ENCODE results near the gene TMEM134. TPM values are rescaled to one million over a fixed set of nuclear protein-coding genes. Genes with fewer than 3 reads are reported as not detected.
A peak's percentile ranks its signal among the peaks of the same experiment; 100 is the strongest.
"Not testable (repeated sequence)": the region's sequence is repeated elsewhere in the genome, so short reads cannot be mapped to it uniquely, and the experiment has no call there.

TMEM134 gene
- polyA plus RNA-seq, 4 donors: 70.3 to 119 (median 71.2) TPM

DNA sequence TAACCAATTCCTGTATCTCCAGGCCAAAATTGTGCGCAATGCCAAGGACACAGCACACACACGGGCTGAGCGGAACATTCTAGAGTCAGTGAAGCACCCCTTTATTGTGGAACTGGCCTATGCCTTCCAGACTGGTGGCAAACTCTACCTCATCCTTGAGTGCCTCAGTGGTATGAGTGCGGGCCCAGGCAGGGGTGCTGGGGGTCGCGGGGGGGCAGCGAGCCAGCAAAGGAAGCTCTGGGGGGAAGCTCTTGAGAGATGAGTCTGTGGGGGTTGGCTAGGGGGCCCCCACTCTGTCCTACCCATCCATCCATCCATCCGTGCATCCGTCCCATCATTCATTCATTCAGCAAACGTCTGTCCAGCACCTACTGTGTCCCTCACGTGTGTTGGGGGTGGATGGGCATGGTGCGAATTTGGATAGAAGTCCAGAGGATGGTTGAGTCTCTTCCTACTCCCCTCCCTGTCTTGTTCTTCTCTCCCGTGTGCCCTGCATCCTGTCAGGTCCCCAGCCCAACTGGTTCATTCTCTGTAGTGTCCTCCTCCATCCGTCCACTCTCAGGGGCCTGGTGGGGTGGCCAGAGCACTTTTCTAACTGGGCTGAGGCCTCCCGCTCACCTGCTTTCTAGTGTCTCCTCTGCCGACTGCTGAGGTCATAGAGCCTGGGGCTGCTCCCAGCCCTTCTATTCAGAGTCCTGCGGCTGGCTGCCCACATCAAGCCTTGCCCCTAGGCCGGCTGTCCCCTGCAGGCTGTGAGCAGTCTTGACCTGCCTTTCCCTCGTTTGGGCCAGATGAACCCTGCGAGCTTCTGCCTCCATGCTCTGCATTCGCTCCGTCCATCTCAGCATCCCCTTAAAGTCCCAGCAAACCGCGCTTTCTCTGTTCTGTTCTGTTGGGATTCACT, 37.5 kb downstream of the TMEM134 start:
- H3K4me1 ChIP-seq (ENCODE audit: control insufficient read depth in 3 of 3, insufficient read depth in 2 of 3, low read depth in 1 of 3, low read length in 2 of 3): peaks cover 4 to 16% (median 4%) of the 10 kb centered on the region in 3 donors
- WGBS, 3 donors: 92 to 95% (median 92%) methylated on average over 24 of the region's 24 CpGs
- no peak for DNase-seq

DNA sequence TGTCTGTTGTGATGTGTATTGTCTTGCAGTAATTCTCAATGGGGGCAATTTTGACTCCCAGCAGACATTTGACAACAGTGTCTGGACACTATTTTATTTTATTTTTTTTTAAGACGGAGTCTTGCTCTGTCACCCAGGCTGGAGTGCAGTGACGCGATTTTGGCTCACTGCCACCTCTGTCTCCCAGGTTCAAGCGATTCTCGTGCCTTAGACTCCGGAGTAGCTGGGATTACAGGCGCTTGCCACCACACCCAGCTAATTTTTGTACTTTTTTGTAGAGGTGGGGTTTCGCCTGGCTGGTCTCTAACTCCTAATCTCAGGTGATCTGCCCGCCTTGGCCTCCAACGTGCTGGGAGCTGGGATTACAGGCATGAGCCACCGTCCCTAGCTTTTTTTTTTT, 39.3 kb downstream of the TMEM134 start:
- Histone ChIP-seq H3K36me3 (ENCODE audit: control insufficient read depth in 3 of 3, insufficient read depth in 2 of 3, low read depth in 1 of 3, low read length in 3 of 3) (peaks cover 3 to 58% (median 13%) of the 10 kb centered on the region in 3 donors), H3K27ac (ENCODE audit: low read depth in 1 of 3, low read length in 2 of 3) (no peak overlapping the region), H3K4me3 (ENCODE audit: low read depth in 1 of 3, low read length in 3 of 3) (peak overlapping the region in 2 of 3 donors; percentile 54 to 57), H3K27me3 (ENCODE audit: control insufficient read depth in 3 of 3, insufficient read depth in 3 of 3, low read length in 3 of 3) (no peaks in the 10 kb centered on the region), H3K9me3 (ENCODE audit: control insufficient read depth in 2 of 2, insufficient read depth in 1 of 2, low read depth in 1 of 2, low read length in 1 of 2) (no peaks in the 10 kb centered on the region), H3K4me1 (ENCODE audit: control insufficient read depth in 3 of 3, insufficient read depth in 2 of 3, low read depth in 1 of 3, low read length in 2 of 3) (peaks cover 4 to 16% (median 4%) of the 10 kb centered on the region in 3 donors)
- FAIRE-seq: no peak
- 61 to 83% (median 72%) methylated on average over 11 of the region's 11 CpGs for WGBS, 3 donors
- no peak for DNase-seq

More for the DNA sequence above, 37.5 kb downstream of the TMEM134 start:
- peaks cover 8 to 76% (median 13%) of the 10 kb centered on the region in 3 donors for H3K36me3 ChIP-seq (ENCODE audit: control insufficient read depth in 3 of 3, insufficient read depth in 2 of 3, low read depth in 1 of 3, low read length in 3 of 3)
- no peaks in the 10 kb centered on the region for H3K27me3 ChIP-seq (ENCODE audit: control insufficient read depth in 3 of 3, insufficient read depth in 3 of 3, low read length in 3 of 3)
- H3K9me3 ChIP-seq (ENCODE audit: control insufficient read depth in 2 of 2, insufficient read depth in 1 of 2, low read depth in 1 of 2, low read length in 1 of 2): no peaks in the 10 kb centered on the region
- no peak overlapping the region for H3K4me3 ChIP-seq (ENCODE audit: low read depth in 1 of 3, low read length in 3 of 3)
- H3K27ac ChIP-seq (ENCODE audit: low read depth in 1 of 3, low read length in 2 of 3): no peak overlapping the region
- FAIRE-seq: no peak

DNA sequence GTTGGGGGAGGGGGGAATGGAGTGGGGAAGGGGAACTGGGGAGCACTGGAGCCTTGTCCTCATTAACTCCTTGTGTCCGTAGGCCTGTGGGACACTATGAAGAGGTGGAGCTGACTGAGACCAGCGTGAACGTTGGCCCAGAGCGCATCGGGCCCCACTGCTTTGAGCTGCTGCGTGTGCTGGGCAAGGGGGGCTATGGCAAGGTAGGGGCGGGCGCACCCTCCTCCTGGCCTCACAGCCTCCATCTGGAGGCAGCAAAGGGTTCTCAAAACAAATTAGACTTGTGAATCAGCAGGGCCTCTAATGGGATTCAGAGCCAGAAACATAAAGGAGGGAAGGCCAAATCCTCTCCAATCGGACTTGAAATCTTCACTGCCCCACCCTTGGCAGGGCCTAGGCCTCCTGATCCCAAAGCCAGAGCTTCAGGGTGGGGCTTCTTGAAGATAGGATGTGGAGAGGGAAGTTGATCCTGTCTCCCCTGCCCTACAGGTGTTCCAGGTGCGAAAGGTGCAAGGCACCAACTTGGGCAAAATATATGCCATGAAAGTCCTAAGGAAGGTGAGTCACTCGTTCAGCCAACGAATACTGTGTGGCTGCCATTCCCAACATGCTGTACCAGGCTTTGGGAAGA, 39.9 kb downstream of the TMEM134 start:
- Histone ChIP-seq H3K9me3 (ENCODE audit: control insufficient read depth in 2 of 2, insufficient read depth in 1 of 2, low read depth in 1 of 2, low read length in 1 of 2) (no peaks in the 10 kb centered on the region), H3K4me1 (ENCODE audit: control insufficient read depth in 3 of 3, insufficient read depth in 2 of 3, low read depth in 1 of 3, low read length in 2 of 3) (peaks cover 4 to 16% (median 4%) of the 10 kb centered on the region in 3 donors), H3K4me3 (ENCODE audit: low read depth in 1 of 3, low read length in 3 of 3) (peak overlapping the region; percentile 54 to 65 (median 57)), H3K36me3 (ENCODE audit: control insufficient read depth in 3 of 3, insufficient read depth in 2 of 3, low read depth in 1 of 3, low read length in 3 of 3) (peaks cover 3 to 53% (median 13%) of the 10 kb centered on the region in 3 donors), H3K27me3 (ENCODE audit: control insufficient read depth in 3 of 3, insufficient read depth in 3 of 3, low read length in 3 of 3) (no peaks in the 10 kb centered on the region), H3K27ac (ENCODE audit: low read depth in 1 of 3, low read length in 2 of 3) (peak overlapping the region in 2 of 3 donors; percentile 70 to 89)
- WGBS, 3 donors: 16 to 40% (median 30%) methylated on average over 12 of the region's 12 CpGs
- DNase-seq (no peak), FAIRE-seq (no peak)

DNA sequence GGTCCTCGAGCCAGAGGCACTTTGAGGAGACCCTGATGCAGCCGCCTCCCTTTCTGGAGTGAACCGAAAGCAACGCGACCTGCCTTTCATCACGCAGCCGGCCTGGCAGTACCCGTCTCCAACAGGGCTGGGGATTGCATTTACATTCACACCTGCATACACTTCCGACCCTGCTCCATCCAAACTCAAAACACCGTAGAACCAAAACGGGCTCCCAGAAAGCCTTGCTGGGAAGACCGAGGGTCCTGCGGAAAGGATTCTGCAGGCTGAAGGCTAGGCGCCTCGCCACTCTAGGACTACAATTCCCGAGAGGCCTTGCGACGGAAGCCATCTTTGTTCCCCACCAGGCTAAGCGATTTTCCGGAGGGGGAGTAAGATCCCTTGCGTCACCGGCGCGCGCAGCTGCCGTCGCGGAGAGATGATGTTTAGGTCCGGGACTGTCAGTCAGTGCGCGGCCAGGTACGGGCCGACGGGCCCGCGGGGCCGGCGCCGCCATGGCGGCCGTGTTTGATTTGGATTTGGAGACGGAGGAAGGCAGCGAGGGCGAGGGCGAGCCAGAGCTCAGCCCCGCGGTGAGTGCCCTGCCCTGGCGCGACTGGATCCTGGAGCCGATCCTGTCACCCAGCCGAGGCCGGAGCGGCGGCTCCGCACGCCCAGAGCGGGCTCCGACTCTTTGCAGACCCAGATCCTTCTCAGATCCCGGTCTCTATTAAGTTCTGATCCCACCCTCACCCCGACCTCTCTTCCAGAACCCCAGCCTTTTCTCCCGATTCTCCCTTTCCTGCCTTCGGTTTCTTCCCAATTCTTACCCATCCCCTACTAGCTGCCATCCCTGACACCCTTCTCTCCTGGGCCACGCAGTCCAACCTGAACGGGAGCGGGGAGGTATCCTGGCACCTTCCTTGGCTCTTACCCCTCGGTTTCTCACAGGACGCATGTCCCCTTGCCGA, 40.7 kb downstream of the TMEM134 start, which contains the start of gene RPS6KB2:
Gene RPS6KB2, plus strand, starts transcription at position 443 of the 950 bp plus-strand sequence. Its CDS starts 52 bp downstream, at position 495.
- H3K36me3 ChIP-seq (ENCODE audit: control insufficient read depth in 3 of 3, insufficient read depth in 2 of 3, low read depth in 1 of 3, low read length in 3 of 3): peaks cover 3 to 45% (median 13%) of the 10 kb centered on the region in 3 donors
- H3K27me3 ChIP-seq (ENCODE audit: control insufficient read depth in 3 of 3, insufficient read depth in 3 of 3, low read length in 3 of 3): no peaks in the 10 kb centered on the region
- 0 to 1% (median 0%) methylated on average over 58 to 68 of the region's 68 CpGs for WGBS, 3 donors
- H3K4me3 ChIP-seq (ENCODE audit: low read depth in 1 of 3, low read length in 3 of 3): peak within 1 kb of the TSS; percentile 54 to 65 (median 57)
- DNase-seq (peak; percentile 98 to 99), FAIRE-seq (no peak)
- H3K27ac ChIP-seq (ENCODE audit: low read depth in 1 of 3, low read length in 2 of 3): peak within 1 kb of the TSS; percentile 69 to 89 (median 80)
- H3K9me3 ChIP-seq (ENCODE audit: control insufficient read depth in 2 of 2, insufficient read depth in 1 of 2, low read depth in 1 of 2, low read length in 1 of 2): no peaks in the 10 kb centered on the region
- peaks cover 4 to 16% (median 4%) of the 10 kb centered on the region in 3 donors for H3K4me1 ChIP-seq (ENCODE audit: control insufficient read depth in 3 of 3, insufficient read depth in 2 of 3, low read depth in 1 of 3, low read length in 2 of 3)

DNA sequence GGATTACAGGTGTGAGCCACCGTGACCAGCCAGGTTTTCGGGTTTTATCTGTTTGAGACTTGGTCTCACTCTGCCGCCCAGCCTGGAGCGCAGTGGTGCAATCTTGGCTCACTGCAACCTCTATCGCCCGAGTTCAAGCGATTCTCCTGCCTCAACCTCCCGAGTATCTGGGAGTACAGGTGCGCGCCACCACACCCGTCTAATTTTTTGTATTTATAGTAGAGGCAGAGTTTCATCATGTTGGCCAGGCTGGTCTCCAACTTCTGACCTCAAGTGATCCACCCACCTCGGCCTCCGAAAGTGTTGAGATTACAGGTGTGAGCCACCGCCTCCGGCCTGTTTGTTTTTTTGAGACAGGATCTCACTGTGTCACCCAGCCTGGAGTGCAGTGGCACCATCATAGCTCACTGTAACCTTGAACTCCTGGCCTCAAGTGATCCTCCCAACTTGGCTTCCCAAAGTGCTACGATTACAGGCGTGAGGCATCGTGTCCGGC, 41.6 kb downstream of the TMEM134 start:
- Histone ChIP-seq H3K27ac (ENCODE audit: low read depth in 1 of 3, low read length in 2 of 3) (peak overlapping the region; percentile 69 to 89 (median 80)), H3K4me1 (ENCODE audit: control insufficient read depth in 3 of 3, insufficient read depth in 2 of 3, low read depth in 1 of 3, low read length in 2 of 3) (peaks cover 4 to 20% (median 4%) of the 10 kb centered on the region in 3 donors), H3K36me3 (ENCODE audit: control insufficient read depth in 3 of 3, insufficient read depth in 2 of 3, low read depth in 1 of 3, low read length in 3 of 3) (peaks cover under 1 to 36% (median 11%) of the 10 kb centered on the region in 3 donors), H3K4me3 (ENCODE audit: low read depth in 1 of 3, low read length in 3 of 3) (peak overlapping the region in 2 of 3 donors; percentile 54 to 57)
- DNase-seq; H3K9me3 ChIP-seq (ENCODE audit: control insufficient read depth in 2 of 2, insufficient read depth in 1 of 2, low read depth in 1 of 2, low read length in 1 of 2); H3K27me3 ChIP-seq (ENCODE audit: control insufficient read depth in 3 of 3, insufficient read depth in 3 of 3, low read length in 3 of 3); FAIRE-seq: not testable (repeated sequence)
- WGBS, 3 donors: 54 to 68% (median 63%) methylated on average over 19 of the region's 19 CpGs

DNA sequence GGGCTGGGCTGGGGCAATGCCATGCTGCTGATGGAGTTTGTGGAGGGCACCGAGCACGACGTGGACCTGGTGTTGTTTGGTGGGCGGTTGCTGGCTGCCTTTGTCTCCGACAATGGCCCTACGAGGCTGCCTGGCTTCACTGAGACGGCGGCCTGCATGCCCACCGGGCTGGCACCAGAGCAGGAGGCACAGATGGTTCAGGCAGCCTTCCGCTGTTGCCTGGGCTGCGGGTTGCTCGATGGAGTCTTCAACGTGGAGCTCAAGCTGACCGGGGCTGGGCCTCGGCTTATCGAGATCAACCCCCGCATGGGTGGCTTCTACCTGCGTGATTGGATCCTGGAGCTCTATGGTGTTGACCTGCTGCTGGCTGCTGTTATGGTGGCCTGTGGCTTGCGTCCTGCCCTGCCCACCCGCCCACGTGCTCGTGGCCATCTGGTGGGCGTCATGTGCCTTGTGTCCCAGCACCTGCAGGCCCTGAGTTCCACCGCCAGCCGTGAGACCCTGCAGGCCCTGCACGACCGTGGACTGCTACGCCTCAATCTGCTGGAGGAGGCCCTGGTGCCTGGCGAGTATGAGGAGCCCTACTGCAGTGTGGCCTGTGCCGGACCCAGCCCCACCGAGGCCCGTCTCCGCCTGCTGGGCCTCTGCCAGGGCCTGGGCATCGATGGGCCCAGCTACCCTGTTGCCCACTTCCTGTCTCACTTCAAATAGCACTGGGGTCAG, 45.0 kb downstream of the TMEM134 start:
- Histone ChIP-seq H3K4me3 (ENCODE audit: low read depth in 1 of 3, low read length in 3 of 3) (no peak overlapping the region), H3K9me3 (ENCODE audit: control insufficient read depth in 2 of 2, insufficient read depth in 1 of 2, low read depth in 1 of 2, low read length in 1 of 2) (no peaks in the 10 kb centered on the region), H3K27ac (ENCODE audit: low read depth in 1 of 3, low read length in 2 of 3) (no peak overlapping the region), H3K4me1 (ENCODE audit: control insufficient read depth in 3 of 3, insufficient read depth in 2 of 3, low read depth in 1 of 3, low read length in 2 of 3) (peaks cover 0 to 22% (median 0%) of the 10 kb centered on the region in 3 donors), H3K27me3 (ENCODE audit: control insufficient read depth in 3 of 3, insufficient read depth in 3 of 3, low read length in 3 of 3) (no peaks in the 10 kb centered on the region), H3K36me3 (ENCODE audit: control insufficient read depth in 3 of 3, insufficient read depth in 2 of 3, low read depth in 1 of 3, low read length in 3 of 3) (peaks cover 0 to 2% (median 0%) of the 10 kb centered on the region in 3 donors)
- DNase-seq: no peak
- 86 to 90% (median 89%) methylated on average over 23 to 34 of the region's 34 CpGs for WGBS, 3 donors
- FAIRE-seq: no peak

DNA sequence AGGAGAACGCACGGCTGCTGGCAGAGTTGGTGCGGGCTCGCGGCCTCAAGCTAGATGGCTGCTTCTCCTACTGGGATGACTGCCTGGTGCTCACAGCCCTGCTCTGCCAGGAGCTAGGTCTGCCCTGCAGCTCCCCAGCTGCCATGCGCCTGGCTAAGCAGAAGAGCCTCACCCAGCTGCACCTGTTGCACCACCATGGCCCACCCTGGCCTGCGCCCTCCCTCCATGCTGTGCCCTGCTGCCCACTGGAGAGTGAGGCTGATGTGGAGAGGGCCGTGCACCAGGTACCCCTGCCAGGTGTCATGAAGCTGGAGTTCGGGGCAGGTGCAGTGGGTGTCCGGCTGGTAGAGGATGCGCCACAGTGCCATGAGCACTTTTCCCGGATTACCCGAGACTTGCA, 45.6 kb downstream of the TMEM134 start:
- Histone ChIP-seq H3K9me3 (ENCODE audit: control insufficient read depth in 2 of 2, insufficient read depth in 1 of 2, low read depth in 1 of 2, low read length in 1 of 2) (no peaks in the 10 kb centered on the region), H3K4me1 (ENCODE audit: control insufficient read depth in 3 of 3, insufficient read depth in 2 of 3, low read depth in 1 of 3, low read length in 2 of 3) (peaks cover 0 to 19% (median 0%) of the 10 kb centered on the region in 3 donors), H3K27me3 (ENCODE audit: control insufficient read depth in 3 of 3, insufficient read depth in 3 of 3, low read length in 3 of 3) (no peaks in the 10 kb centered on the region), H3K36me3 (ENCODE audit: control insufficient read depth in 3 of 3, insufficient read depth in 2 of 3, low read depth in 1 of 3, low read length in 3 of 3) (peaks cover 0 to 2% (median 0%) of the 10 kb centered on the region in 3 donors), H3K27ac (ENCODE audit: low read depth in 1 of 3, low read length in 2 of 3) (no peak overlapping the region), H3K4me3 (ENCODE audit: low read depth in 1 of 3, low read length in 3 of 3) (no peak overlapping the region)
- WGBS, 3 donors: 94 to 96% (median 95%) methylated on average over 13 of the region's 13 CpGs
- DNase-seq (no peak), FAIRE-seq (no peak)
